LNCaP clone FGC (cell line): ENCODE results near the gene ABCA5.

Experiments
- DNase-seq: peaks from one replicate; pipeline ENCODE4 v3.0.0-alpha.2; 2011; ENCODE audit warnings: low read depth
- H3K4me3 ChIP-seq: 2 replicates; pipeline ENCODE4 v1.5.1; 2011; ENCODE audit warnings: mild to moderate bottlenecking, low read depth, low read length, control low read depth
- CTCF ChIP-seq: IDR thresholded peaks from 2 replicates; pipeline ENCODE4 v1.5.1; 2012; ENCODE audit warnings: mild to moderate bottlenecking; ENCODE audit not compliant: control insufficient read depth, insufficient read depth; ENCODE audit errors: extremely low read depth

The ABCA5 gene, protein sequence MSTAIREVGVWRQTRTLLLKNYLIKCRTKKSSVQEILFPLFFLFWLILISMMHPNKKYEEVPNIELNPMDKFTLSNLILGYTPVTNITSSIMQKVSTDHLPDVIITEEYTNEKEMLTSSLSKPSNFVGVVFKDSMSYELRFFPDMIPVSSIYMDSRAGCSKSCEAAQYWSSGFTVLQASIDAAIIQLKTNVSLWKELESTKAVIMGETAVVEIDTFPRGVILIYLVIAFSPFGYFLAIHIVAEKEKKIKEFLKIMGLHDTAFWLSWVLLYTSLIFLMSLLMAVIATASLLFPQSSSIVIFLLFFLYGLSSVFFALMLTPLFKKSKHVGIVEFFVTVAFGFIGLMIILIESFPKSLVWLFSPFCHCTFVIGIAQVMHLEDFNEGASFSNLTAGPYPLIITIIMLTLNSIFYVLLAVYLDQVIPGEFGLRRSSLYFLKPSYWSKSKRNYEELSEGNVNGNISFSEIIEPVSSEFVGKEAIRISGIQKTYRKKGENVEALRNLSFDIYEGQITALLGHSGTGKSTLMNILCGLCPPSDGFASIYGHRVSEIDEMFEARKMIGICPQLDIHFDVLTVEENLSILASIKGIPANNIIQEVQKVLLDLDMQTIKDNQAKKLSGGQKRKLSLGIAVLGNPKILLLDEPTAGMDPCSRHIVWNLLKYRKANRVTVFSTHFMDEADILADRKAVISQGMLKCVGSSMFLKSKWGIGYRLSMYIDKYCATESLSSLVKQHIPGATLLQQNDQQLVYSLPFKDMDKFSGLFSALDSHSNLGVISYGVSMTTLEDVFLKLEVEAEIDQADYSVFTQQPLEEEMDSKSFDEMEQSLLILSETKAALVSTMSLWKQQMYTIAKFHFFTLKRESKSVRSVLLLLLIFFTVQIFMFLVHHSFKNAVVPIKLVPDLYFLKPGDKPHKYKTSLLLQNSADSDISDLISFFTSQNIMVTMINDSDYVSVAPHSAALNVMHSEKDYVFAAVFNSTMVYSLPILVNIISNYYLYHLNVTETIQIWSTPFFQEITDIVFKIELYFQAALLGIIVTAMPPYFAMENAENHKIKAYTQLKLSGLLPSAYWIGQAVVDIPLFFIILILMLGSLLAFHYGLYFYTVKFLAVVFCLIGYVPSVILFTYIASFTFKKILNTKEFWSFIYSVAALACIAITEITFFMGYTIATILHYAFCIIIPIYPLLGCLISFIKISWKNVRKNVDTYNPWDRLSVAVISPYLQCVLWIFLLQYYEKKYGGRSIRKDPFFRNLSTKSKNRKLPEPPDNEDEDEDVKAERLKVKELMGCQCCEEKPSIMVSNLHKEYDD (N-terminal part only)

GRCh38 chr17:69327060-69327831 is at the start of gene ABCA5:
Gene ABCA5 (minus strand): TSS chr17:69327133. CDS start chr17:69314415, 12,718 bp downstream.
- no peak for TF ChIP-seq CTCF
- peak; percentile 79 for DNase-seq
- H3K4me3 ChIP-seq, result peak within 1 kb of the TSS; percentile 68

GRCh38 chr17:69375229-69375628 is 48.3 kb upstream of the ABCA5 start:
- TF ChIP-seq CTCF, result no peak
- H3K4me3 ChIP-seq, result no peak overlapping the region
- no peak for DNase-seq

DNA sequence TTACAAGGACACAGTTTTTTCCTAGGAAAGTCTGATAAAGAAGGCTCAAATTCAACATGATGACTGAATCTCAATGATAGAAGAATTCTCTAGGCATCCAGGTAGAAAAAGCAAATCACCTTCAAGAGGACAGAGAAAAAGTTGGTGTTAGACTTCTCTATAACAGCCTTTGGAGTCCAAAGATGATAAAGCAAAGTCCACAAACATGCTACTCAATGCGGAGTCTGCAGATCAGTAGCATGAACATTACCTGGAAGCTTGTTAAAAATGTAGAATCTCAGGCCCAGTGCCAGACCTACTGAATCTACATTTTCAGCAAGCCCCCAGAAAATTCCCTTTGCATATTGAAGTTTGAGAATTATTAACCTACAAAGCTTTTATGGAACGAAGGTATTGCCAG is 46.1 kb upstream of the ABCA5 start:
- TF ChIP-seq CTCF, result no peak
- no peak for DNase-seq
- no peak overlapping the region for H3K4me3 ChIP-seq

DNA sequence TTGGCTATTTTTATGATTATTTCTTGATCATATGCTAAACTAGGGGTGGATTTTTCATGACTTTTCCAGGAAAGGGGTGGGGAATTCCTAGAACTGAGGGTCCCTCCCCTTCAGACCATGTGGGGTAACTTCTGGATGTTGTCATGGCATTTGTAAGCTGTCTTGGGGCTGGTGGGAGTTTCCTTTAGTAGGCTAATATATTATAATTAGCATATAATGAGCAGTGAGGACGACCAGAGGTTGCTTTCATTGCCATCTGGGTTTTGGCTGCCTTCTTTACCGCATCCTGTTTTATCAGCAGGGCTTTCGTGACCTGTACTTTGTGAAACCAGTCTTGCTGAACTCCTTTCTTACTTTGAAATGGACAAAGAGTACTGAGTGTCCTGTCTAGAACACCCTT is 40.4 kb upstream of the ABCA5 start:
- H3K4me3 ChIP-seq, result no peak overlapping the region
- no peak for DNase-seq
- TF ChIP-seq CTCF, result no peak

DNA sequence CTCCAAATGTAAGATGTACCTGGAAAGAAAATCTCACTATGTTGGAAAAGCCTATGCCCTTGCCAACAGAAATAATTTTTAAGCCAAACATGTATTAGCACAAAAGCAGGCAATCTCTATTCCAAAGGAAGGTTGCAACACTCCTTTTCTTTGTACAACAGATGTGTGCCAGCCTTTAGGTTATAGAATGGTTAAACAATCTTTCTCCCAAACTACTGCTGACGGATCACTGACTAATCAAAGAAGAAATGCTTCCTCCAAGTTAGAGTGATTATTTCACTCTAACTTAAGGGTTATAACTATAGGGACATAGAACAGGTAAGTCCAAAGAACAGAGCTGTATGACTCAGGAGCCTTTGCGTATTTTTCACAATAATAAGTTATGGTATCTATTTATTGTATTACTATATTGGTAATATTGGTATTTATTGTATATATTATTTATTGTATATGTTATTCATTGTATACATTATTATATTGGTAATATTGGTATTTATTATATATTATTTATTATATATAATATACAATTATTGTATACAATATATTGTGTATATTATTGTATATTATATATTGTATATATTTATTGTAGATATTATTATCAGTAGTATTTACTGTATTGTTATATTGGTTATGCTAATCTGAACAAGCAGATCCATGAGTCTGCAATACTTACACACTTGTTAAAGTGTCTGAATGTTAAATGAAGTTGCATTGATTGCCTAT is 36.7 kb upstream of the ABCA5 start:
- H3K4me3 ChIP-seq, result no peak overlapping the region
- no peak for TF ChIP-seq CTCF
- no peak for DNase-seq
